IPS-18c (cell line): ENCODE results near the gene NFS1.
"Not testable (repeated sequence)": the region's sequence is repeated elsewhere in the genome, so short reads cannot be mapped to it uniquely, and the experiment has no call there.

Source experiments
- H3K4me3 ChIP-seq: 2 replicates; pipeline ENCODE4 v1.7.0; 2013; ENCODE audit warnings: low read depth, mild to moderate bottlenecking, low read length, moderate library complexity; ENCODE audit not compliant: insufficient read depth
- H3K9me3 ChIP-seq: one replicate; pipeline ENCODE4 v1.6.1; 2013; ENCODE audit warnings: mild to moderate bottlenecking, low read length, moderate library complexity; ENCODE audit not compliant: control insufficient read depth, insufficient read depth

The NFS1 gene

GRCh38 chr20:35715652-35716051 is 16.5 kb upstream of the NFS1 start:
- Histone ChIP-seq H3K9me3 (no peaks in the 10 kb centered on the region), H3K4me3 (no peak overlapping the region)

- H3K9me3 ChIP-seq, result no peaks in the 10 kb centered on the region
Measured at GRCh38 chr20:35714127-35714526, 15.0 kb upstream of the NFS1 start.

DNA sequence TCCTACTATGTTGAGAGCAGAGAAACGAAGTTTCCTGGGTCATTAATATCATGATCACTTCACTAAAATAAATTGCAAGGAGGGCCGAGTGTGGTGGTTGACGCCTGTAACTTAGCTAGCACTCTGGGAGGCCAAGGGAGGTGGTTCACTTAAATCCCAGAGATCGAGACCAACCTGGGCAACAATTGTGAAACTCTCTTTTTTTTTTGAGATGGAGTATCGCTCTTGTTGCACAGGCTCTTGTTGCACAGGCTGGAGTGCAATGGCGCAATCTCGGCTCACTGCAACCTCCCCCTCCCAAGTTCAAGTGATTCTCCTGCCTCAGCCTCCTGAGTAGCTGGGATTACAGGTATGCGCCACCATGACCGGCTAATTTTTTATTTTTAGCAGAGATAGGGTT is 14.0 kb upstream of the NFS1 start:
- H3K9me3 ChIP-seq, H3K4me3 ChIP-seq: not testable (repeated sequence)

More at GRCh38 chr20:35714127-35714526, 15.0 kb upstream of the NFS1 start:
- no peak overlapping the region for H3K4me3 ChIP-seq

DNA sequence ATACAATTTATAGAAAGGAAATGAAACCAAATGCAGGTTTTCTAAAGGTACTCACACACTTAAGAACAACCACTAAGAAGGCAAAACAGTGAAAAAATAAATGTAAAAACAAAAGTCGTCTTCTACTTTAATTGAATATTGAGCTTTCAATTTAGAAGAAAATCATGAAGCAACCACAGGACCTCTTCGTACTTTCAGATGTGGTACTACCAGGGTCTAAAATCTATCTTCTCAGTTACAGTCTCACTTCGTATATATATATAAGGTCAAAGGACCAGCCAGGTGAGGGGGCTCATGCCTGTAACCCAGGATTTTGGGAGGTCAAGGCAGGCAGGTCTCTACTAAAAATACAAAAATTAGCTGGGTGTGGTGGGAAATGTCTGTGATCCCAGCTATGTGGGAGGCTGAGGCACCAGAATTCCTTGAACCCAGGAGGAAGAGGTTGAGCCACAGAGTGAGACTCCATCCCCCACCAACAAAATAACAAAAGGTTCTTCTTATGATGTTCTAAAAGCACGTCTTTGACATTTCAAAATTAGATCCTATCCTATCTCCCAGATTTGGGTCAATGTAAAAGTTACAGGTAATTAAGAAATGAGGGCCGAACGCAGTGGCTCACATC is 12.5 kb upstream of the NFS1 start:
- Histone ChIP-seq H3K9me3 (no peaks in the 10 kb centered on the region), H3K4me3 (no peak overlapping the region)

GRCh38 chr20:35710884-35711587 is 11.9 kb upstream of the NFS1 start:
- Histone ChIP-seq H3K4me3 (no peak overlapping the region), H3K9me3 (no peaks in the 10 kb centered on the region)

DNA sequence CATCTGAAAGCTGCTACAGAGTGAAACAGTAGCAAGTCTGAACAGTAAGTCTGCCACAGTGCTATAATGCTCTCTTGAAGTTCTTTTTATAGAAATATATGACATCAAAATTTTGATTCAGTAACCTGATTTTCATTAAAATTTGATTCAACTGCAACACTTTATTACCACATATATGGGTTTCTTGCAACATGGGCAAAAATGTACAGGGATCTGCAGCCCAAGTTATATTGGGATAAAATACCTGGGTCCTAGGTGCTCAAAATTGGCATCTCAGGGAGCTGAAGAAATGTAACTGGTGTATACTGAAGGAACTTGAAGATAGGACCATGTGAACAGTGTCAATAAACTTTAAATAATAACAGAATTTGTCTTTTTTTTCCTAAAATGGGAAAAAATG is 10.9 kb upstream of the NFS1 start:
- Histone ChIP-seq H3K9me3 (no peaks in the 10 kb centered on the region), H3K4me3 (no peak overlapping the region)

DNA sequence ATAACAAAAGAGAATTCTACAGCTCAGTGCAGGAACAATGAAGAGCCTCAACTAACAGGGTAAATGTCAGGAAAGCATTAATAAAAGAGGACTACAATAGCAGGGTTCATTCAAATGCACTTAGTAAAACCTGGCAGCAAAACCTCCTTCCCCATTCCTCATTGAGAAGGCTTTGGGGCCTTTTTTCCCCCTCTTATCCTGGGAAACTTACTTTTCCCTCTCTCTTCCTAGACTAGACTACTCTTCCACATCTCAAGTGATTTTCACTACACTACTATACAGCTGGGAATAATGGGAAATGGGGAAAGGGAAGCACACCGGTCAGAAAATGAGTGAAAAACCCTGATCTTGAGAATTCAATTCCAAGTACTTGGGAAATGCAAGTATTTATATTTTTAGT is 10.1 kb upstream of the NFS1 start:
- no peaks in the 10 kb centered on the region for H3K9me3 ChIP-seq
- H3K4me3 ChIP-seq, result no peak overlapping the region

DNA sequence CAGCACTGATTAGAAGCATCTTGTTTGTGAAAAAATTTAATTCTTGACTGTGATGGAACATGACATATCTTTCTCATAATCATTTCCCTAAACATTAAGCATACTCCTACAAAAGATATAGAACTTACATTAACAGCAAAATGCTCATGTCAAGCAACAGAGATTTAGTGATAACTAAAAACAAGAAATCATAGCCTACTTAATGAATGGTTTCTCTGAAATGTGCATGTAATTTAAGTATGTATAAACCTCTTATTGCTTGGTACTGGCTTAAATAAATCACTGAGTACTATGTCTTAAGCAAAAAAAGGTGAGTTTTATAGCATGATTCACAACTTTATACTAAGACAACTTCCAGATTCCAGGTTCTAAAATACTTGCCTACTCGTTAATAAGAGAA is 9.3 kb upstream of the NFS1 start:
- Histone ChIP-seq H3K9me3 (no peaks in the 10 kb centered on the region), H3K4me3 (no peak overlapping the region)

DNA sequence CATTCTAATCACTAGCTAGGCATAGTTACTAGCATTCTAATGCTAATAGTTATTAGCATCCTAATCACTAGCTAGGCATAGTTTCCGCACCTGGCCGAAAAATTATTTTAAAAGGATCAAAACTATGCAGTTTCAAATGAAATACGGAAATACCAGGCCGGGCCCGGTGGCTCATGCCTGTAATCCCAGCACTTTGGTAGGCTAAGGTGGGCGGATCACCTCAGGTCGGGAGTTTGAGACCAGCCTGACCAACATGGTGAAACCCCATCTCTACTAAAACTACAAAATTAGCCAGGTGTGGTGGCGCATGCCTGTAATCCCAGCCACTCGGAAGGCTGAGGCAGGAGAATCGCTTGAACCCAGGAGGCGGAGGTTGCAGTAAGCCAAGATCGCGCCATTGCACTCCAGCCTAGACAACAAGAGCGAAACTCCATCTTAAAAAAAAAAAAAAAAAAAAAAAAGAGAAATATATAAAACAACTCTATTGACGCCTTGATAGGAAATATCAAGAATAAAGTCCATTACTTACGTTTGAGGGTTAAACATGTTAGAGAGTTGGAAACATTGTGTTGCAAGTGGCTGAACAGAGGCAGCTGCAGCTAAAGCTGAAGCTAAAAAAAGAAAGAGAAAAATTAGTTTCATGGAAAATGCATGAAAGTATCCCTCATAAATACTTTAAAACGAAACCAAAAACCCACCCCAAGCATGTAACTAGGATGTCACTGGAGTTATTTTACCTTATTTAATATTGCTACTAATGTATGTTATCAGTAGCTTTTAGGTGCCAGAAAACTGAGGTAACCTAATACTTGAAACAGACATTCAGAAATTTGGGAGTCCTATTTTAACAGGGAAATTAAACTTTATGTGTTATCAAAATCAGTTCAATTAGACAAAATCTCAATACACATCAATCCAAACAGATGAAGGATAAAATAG is 7.7 kb upstream of the NFS1 start:
- not testable (repeated sequence) for H3K9me3 ChIP-seq, H3K4me3 ChIP-seq

DNA sequence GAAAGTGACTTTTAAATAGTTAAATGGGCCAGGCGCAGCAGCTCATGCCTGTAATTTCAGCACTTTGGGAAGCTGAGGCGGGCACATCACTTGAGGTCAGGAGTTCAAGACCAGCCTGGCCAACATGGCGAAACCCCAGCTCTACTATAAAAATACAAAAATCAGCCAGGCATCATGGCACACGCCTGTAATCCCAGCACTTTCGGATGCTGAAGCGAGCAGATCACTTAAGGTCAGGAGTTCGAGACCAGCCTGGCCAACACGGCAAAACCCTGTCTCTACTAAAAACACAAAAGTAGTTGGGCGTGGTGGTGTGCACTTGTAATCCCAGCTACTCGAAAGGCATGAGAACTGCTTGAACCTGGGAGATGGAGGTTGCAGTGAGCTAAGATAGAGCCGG is 6.7 kb upstream of the NFS1 start:
- H3K4me3 ChIP-seq, H3K9me3 ChIP-seq: not testable (repeated sequence)

GRCh38 chr20:35704514-35705261 is 5.5 kb upstream of the NFS1 start:
- Histone ChIP-seq H3K4me3 (no peak overlapping the region), H3K9me3 (no peaks in the 10 kb centered on the region)

GRCh38 chr20:35702824-35703695 is 3.9 kb upstream of the NFS1 start:
- H3K4me3 ChIP-seq, result no peak overlapping the region
- H3K9me3 ChIP-seq, result no peaks in the 10 kb centered on the region

DNA sequence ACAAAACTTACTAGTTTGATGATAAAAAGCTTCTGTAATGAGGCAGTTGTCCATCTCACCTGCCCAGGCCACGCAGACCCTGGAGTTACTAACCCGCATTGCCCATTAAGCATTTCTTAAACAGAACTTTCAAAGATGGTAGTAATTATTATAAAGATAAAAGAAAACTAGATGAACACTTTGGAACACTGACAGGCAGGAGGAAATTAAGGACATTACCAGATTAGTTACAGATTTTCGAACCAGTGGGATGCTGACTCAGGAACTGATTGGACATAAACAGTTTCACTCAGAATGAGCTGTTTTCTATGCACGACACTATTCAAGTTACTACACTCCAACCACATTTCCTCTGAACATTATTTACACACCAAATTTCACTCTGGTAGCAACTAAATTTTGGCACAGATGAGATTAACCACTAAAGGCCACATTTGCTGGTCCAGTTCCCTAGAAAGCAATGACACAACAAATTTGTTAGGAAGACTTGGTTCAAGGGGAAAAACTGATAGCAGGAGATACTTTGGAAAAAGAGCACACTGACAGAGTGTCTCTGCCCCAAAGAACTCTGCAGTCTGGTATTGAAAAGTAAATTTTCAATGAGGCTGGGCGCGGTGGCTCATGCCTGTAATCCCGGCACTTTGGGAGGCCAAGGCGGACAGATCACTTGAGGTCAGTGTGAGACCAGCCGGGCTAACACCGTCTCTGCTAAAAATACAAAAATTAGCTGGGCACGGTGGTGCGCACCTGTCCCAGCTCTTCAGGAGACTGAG is 3.1 kb upstream of the NFS1 start:
- H3K4me3 ChIP-seq, result no peak overlapping the region
- H3K9me3 ChIP-seq, result no peaks in the 10 kb centered on the region

DNA sequence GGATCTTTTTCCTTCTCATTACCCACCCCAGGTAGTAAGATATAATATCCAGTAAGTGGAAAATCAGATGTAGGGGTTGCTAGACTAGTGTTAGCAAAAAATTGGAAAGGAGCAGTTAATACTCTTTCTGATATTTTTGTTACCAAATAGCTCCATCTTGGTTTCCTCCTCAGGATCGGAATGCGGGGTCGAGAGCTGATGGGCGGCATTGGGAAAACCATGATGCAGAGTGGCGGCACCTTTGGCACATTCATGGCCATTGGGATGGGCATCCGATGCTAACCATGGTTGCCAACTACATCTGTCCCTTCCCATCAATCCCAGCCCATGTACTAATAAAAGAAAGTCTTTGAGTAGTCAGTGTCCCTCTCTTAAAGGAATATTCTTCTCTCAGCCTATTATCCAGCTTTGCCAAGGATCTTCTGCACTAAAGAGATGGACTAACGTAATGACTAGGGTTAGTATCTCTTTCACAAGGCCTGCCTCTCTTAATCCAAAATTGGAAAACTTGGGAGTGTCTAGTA is 1.5 kb upstream of the NFS1 start:
- no peak overlapping the region for H3K4me3 ChIP-seq

GRCh38 chr20:35699957-35700624 is 939 bp upstream of the NFS1 start:
- no peaks in the 10 kb centered on the region for H3K9me3 ChIP-seq
- H3K4me3 ChIP-seq, result peak overlapping the region; percentile 100

More for the DNA sequence above, 1.5 kb upstream of the NFS1 start:
- H3K9me3 ChIP-seq, result no peaks in the 10 kb centered on the region
